NOMO-1 (cell line): ENCODE results near the gene ZNF169.
"Not testable (repeated sequence)": the region's sequence is repeated elsewhere in the genome, so short reads cannot be mapped to it uniquely, and the experiment has no call there.

Experiments
- DNase-seq, 2 experiments: peaks; one replicate each; lab custom pipeline; 2025; ENCODE audit not compliant: unreplicated experiment in 2 of 2; lab: John Stamatoyannopoulos, UW

The ZNF169 gene

GRCh38 chr9:94341703-94342102, 82.6 kb downstream of the ZNF169 start:
- not testable (repeated sequence) for DNase-seq

- not testable (repeated sequence) for DNase-seq
Observed at GRCh38 chr9:94347451-94347850, 88.4 kb downstream of the ZNF169 start.

DNA sequence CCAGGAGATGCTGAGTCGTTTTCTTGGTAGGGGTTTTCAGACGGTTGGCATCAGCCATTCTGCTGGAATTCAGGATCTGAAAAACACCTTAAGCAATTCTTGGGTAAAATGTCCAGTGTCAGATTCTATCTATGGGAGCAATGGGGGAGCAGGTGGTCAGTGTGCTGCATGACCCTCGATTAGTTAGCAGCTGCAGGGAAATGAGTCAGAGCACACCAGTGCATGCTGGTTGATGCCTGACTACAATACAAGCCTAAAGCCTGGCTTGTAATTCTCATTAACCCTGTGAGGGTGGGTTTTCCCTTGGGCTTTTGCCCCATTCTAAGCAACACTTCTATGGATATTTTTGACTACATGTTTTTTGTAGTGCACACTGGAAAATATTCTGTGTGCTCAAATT, 89.7 kb downstream of the ZNF169 start:
- not testable (repeated sequence) for DNase-seq
